Stimulated activated CD4-positive, alpha-beta T cell treated with anti-CD3 and anti-CD28 coated beads, TNF-alpha, amount 100 ng/mL, for 1 hour (primary cell): ENCODE data around the gene HIBCH.

Experiments used
- DNase-seq, 3 donors: peaks; one replicate each; pipeline ENCODE4 v3.0.0-alpha.2; 2020; ENCODE audit warnings: low read depth in 3 of 3, low spot score in 1 of 3

The HIBCH gene

GRCh38 chr2:190199109-190199508 lies 120.5 kb downstream of the HIBCH start:
- no peak for DNase-seq

GRCh38 chr2:190197143-190197720 lies 122.4 kb downstream of the HIBCH start:
- DNase-seq, result no peak

- DNase-seq, result no peak
Measured at GRCh38 chr2:190190507-190191162, 129.0 kb downstream of the HIBCH start.

- DNase-seq, result no peak
Measured at GRCh38 chr2:190188289-190188688, 131.3 kb downstream of the HIBCH start.

- DNase-seq, result no peak
Measured at GRCh38 chr2:190186238-190186637, 133.4 kb downstream of the HIBCH start.

GRCh38 chr2:190185380-190185779 lies 134.2 kb downstream of the HIBCH start:
- DNase-seq, result no peak

- no peak for DNase-seq
Measured at GRCh38 chr2:190184460-190184859, 135.2 kb downstream of the HIBCH start.

GRCh38 chr2:190183539-190183938 lies 136.1 kb downstream of the HIBCH start:
- DNase-seq, result no peak

GRCh38 chr2:190182071-190182524 lies 137.5 kb downstream of the HIBCH start:
- no peak for DNase-seq

- no peak for DNase-seq
Measured at GRCh38 chr2:190181123-190181669, 138.4 kb downstream of the HIBCH start.

GRCh38 chr2:190180313-190181122 lies 139.1 kb downstream of the HIBCH start:
- DNase-seq, result no peak

GRCh38 chr2:190179754-190180312 lies 139.8 kb downstream of the HIBCH start:
- DNase-seq, result no peak

GRCh38 chr2:190178066-190178722 lies 141.4 kb downstream of the HIBCH start:
- no peak for DNase-seq

- no peak for DNase-seq
Measured at GRCh38 chr2:190177249-190178040, 142.2 kb downstream of the HIBCH start.

- DNase-seq, result no peak
Measured at GRCh38 chr2:190173392-190173791, 146.2 kb downstream of the HIBCH start.

- no peak for DNase-seq
Measured at GRCh38 chr2:190170673-190171072, 149.0 kb downstream of the HIBCH start.

- no peak for DNase-seq
Measured at GRCh38 chr2:190169221-190170072, 150.2 kb downstream of the HIBCH start.

GRCh38 chr2:190167702-190168101 lies 151.9 kb downstream of the HIBCH start:
- no peak for DNase-seq

GRCh38 chr2:190165491-190165890 lies 154.1 kb downstream of the HIBCH start:
- no peak for DNase-seq
